ENCODE results near the gene MGARP. TPM values are rescaled to one million over a fixed set of nuclear protein-coding genes. Genes with fewer than 3 reads are reported as not detected.

MGARP gene
- total and polyA plus RNA-seq, 9 of the 15 experiments (the other 6 are each of a cell fraction or from before 2014, with no cell fraction given), result 0.11 to 0.45 (median 0.23) TPM; not detected in 4

DNA sequence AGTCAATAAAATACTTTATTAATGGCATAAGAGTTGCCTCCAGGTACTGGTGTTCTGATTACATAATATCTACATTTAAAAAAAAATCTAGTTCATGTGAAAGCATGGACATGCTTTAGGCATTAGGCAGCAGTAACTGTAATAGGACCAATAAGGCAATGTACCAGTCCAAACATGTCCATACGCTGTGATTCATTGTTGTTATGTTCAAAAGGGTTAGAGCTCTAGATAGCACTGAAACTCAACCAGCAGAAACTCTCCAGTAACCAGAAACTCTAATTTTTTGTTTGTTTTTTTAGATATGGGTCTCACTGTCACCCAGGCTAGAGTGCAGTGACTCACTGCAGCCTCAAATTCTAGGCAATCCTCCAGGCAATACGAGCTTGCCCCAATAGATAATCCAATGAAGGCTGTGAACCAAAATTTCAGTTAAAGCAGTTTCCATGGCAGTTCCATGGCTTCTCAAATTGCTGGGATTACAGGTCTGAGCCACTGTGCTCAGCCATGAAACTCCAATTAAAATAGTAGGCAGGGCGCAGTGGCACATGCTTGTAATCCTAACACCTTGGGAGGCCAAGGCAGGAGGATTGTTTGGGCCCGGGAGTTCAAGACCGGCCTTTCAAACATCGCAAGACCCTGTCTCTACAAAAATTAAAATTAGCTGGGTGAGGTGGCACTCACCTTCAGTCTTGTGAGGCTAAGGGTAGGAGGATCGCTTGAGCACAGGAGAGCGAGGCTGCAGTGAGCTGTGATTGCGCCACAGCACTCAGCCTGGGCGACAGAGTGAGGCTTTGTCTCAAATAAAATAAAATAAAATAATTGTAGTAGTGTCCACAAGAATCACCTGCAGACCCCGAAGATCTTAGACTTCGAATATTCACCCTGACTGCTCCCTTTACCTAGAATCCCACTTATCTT lies 36.3 kb downstream of the MGARP start:
- ATAC-seq, result peak; percentile 67
- intact Hi-C loops (cut with micrococcal nuclease), result no loop called here
- peak; percentile 35 for FAIRE-seq

More for the DNA sequence above, 36.3 kb downstream of the MGARP start:
- Histone ChIP-seq H3K9ac (ENCODE audit: insufficient read depth in 1 of 2, low read depth in 2 of 2, low read length in 2 of 2) (no peak overlapping the region), H4K20me1 (replicated peaks; ENCODE audit: control insufficient read depth, insufficient read depth, low read length) (no peaks in the 10 kb centered on the region), H3K9me3 (replicated peaks; ENCODE audit: control insufficient read depth, insufficient read depth, low read depth, low read length) (peaks cover 2% of the 10 kb centered on the region; the same call in 1 of the 2 replicates), H3K4me1 (replicated peaks in 1 of 2; ENCODE audit: control insufficient read depth in 2 of 2, insufficient read depth in 2 of 2, low read length in 2 of 2) (no peaks in the 10 kb centered on the region; a peak in 2 of 5 replicates), H3K27ac (ENCODE audit: extremely low read depth, low read depth, low read length) (no peak overlapping the region), H3K4me3 (no peak overlapping the region), H3K9me1 (ENCODE audit: control insufficient read depth, insufficient read depth, low read length) (no peaks in the 10 kb centered on the region), H3K4me2 (ENCODE audit: insufficient read depth, low read length) (no peak overlapping the region), H3K27me3 (ENCODE audit: control insufficient read depth in 2 of 2, insufficient read depth in 2 of 2, low read length in 2 of 2) (no peaks in the 10 kb centered on the region), H2AFZ (ENCODE audit: low read depth, low read length) (0 out of 2 replicates have a peak overlapping the region, but pooled peaks have one; percentile 8), H3K36me3 (ENCODE audit: control insufficient read depth, insufficient read depth, low read length) (no peaks in the 10 kb centered on the region), H3K79me2 (ENCODE audit: control insufficient read depth, insufficient read depth, low read length) (no peaks in the 10 kb centered on the region)
- DNase-seq (ENCODE audit: extremely low read depth in 1 of 4, low spot score in 3 of 4), result peak in 1 of 4 experiments; percentile 37
- BruUV-seq (replicated peaks), result no TSS peak
- TF ChIP-seq ARID3A (IDR thresholded peaks at IDR 0.05; ENCODE audit: borderline replicate concordance, low read depth, low read length) (no peak), MEIS2 (IDR thresholded peaks at IDR 0.05; ENCODE audit: partially characterized antibody) (peak; percentile 8), KLF16 (IDR thresholded peaks at IDR 0.05) (no peak), CEBPB (tag; IDR thresholded peaks at IDR 0.05) (peak; percentile 52), RBM17 (IDR thresholded peaks at IDR 0.05; ENCODE audit: borderline replicate concordance, low read depth, low read length) (no peak), KDM1A (IDR thresholded peaks at IDR 0.05) (peak in 1 of 2 experiments; percentile 39; a peak in 1 of 4 replicates), NFIC (IDR thresholded peaks at IDR 0.05) (0 out of 2 replicates have a peak, but pooled peaks have one; percentile 20), JUND (IDR thresholded peaks at IDR 0.05; ENCODE audit: borderline replicate concordance, low read depth, low read length) (peak; percentile 49; the same call in 1 of the 2 replicates), JUND (tag; IDR thresholded peaks at IDR 0.05; ENCODE audit: borderline replicate concordance, low read depth, low read length) (peak; percentile 18; the same call in 1 of the 3 replicates), CBFA2T3 (IDR thresholded peaks at IDR 0.05) (peak; percentile 44), FOSL1 (tag; conservative IDR thresholded peaks at IDR 0.05) (peak; percentile 51; the same call in 1 of the 2 replicates), SMARCA4 (IDR thresholded peaks at IDR 0.05) (0 out of 2 replicates have a peak, but pooled peaks have one; percentile 21)
- TF ChIP-seq, protein P1, sequence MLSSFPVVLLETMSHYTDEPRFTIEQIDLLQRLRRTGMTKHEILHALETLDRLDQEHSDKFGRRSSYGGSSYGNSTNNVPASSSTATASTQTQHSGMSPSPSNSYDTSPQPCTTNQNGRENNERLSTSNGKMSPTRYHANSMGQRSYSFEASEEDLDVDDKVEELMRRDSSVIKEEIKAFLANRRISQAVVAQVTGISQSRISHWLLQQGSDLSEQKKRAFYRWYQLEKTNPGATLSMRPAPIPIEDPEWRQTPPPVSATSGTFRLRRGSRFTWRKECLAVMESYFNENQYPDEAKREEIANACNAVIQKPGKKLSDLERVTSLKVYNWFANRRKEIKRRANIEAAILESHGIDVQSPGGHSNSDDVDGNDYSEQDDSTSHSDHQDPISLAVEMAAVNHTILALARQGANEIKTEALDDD (IDR thresholded peaks at IDR 0.05), result peak; percentile 88
- CTCF ChIA-PET (ENCODE audit: low intra/inter-chr PET ratio), result no interaction called here
- POLR2A ChIA-PET, result interaction anchor here (0.6 to 1.2 kb wide), 2 partner anchors 16 to 41 kb away, joined by 3 read pairs; no protein-coding TSS in a partner anchor
- in situ Hi-C loops (cut with MboI), result no loop called here
- WGBS (ENCODE audit: insufficient coverage, low coverage, missing lambda C conversion rate), result 59% methylated on average over 11 of the region's 12 CpGs

Measured in K562 (cell line).